Measurements from ENCODE around the gene RASSF3. TPM values are rescaled to one million over a fixed set of nuclear protein-coding genes. Genes with fewer than 3 reads are reported as not detected.

Gene RASSF3
- total and polyA plus RNA-seq, 12 donors, result 21.7 to 75.8 (median 39.5) TPM

DNA sequence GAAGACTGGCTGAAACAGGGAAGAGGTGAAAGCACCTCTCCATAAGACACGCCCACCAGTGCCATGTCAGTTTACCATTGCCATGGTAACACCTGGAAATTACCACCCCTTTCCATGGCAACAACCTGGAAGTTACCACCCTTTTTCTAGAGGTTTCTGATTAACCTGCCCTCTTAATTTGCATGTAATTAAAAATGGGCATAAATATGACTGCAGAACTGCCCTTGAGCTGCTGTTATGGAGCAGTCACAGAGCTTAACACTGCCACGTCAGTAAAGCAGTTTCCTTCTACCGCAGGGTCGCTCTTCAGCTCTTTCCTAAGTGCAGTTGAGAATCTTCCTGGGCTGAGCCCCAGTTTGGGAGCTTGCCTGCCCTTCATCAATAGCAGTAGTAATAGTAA, 55.2 kb downstream of the RASSF3 start:
- intact Hi-C loops (cut with DNase I), result no loop called here
- no peak for TF ChIP-seq POLR2A (IDR thresholded peaks at IDR 0.05)
- 27 to 47% (median 38%) methylated on average over 4 of the region's 4 CpGs for WGBS, 4 donors
- peak overlapping the region in 3 of 5 donors; percentile 51 to 69 (median 54) for H3K27ac ChIP-seq
- H3K9me3 ChIP-seq (replicated peaks in 1 of 3), result no peaks in the 10 kb centered on the region
- H3K4me1 ChIP-seq (replicated peaks in 1 of 2), result peaks cover 52 to 66% of the 10 kb centered on the region in 2 donors
- peak in 3 of 7 donors; percentile 36 to 46 (median 37) for DNase-seq
- H3K36me3 ChIP-seq (replicated peaks in 1 of 2), result no peaks in the 10 kb centered on the region
- peak overlapping the region in 1 of 4 donors; percentile 19 for H3K4me3 ChIP-seq
- H3K27me3 ChIP-seq, result no peaks in the 10 kb centered on the region

DNA sequence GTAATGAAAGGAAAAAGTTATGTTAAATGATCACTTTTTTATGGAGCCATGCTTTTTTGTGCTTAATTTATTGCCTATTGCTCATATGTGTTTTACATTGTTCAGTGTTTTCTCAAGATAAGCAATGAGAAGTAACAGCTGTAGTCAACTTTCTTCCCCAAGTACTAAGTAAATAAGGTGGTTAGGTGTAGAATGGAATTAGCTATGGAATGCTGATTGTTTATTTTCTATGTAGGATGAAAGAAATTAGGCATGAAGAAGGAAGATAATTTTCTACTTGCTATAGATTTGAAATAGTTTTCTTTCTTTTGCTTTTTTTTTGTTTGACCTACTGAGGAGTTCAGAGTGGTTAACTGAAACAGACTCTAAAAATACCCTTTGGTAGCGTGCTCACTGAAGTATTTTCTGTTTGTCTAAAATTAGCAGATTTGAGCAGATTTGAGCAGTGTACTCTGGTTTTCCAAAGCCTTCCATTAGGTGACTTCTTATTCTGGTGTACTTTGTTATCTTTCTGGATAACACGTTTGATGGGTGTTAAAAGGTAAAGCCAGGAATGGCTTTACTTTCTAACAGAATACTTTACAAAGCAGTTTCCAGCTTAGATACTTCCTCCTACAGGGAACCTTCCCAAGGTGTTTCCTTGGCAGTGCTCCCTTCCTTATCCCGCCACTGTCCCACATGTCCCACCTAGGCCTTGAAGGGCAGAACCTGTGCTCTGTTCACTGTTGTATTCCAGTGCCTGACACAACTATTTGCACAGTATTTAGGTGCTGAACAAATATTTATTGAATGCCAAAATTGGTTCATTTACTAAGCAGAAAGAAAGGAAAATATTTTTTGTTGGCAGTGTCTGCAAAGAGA, 56.0 kb downstream of the RASSF3 start:
- H3K27ac ChIP-seq, result peak overlapping the region in 3 of 5 donors; percentile 51 to 69 (median 54)
- intact Hi-C loops (cut with DNase I), result no loop called here

DNA sequence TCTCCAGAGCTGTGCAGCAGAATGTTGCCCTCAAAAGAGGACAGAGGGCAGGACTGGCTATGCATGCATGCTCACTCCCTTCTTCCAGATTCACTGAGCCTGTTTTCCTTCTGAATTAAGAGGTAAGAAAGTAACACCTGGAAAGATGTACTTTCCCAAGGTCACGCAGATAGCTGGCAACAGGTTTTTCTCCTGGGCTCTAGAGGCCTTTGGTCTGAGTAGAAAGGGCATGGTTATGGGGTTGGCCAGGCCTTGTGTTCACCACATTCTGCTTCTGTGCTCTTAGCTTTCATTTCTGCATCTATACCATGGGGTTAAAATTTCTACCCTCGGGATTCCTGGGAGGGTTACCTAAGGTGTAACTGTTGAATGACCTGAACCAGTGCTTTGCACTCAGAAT, 57.5 kb downstream of the RASSF3 start:
- intact Hi-C loops (cut with DNase I), result no loop called here
- no peaks in the 10 kb centered on the region for H3K27me3 ChIP-seq
- WGBS, 4 donors, result 74 to 86% (median 75%) methylated on average over 2 of the region's 2 CpGs
- no peak overlapping the region for H3K4me3 ChIP-seq
- no peaks in the 10 kb centered on the region for H3K36me3 ChIP-seq (replicated peaks in 1 of 2)
- DNase-seq, result no peak
- peak overlapping the region in 1 of 5 donors; percentile 43 for H3K27ac ChIP-seq
- H3K9me3 ChIP-seq (replicated peaks in 1 of 3), result no peaks in the 10 kb centered on the region
- TF ChIP-seq, protein P1, sequence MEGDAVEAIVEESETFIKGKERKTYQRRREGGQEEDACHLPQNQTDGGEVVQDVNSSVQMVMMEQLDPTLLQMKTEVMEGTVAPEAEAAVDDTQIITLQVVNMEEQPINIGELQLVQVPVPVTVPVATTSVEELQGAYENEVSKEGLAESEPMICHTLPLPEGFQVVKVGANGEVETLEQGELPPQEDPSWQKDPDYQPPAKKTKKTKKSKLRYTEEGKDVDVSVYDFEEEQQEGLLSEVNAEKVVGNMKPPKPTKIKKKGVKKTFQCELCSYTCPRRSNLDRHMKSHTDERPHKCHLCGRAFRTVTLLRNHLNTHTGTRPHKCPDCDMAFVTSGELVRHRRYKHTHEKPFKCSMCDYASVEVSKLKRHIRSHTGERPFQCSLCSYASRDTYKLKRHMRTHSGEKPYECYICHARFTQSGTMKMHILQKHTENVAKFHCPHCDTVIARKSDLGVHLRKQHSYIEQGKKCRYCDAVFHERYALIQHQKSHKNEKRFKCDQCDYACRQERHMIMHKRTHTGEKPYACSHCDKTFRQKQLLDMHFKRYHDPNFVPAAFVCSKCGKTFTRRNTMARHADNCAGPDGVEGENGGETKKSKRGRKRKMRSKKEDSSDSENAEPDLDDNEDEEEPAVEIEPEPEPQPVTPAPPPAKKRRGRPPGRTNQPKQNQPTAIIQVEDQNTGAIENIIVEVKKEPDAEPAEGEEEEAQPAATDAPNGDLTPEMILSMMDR (IDR thresholded peaks at IDR 0.05), result no peak
- TF ChIP-seq POLR2A (IDR thresholded peaks at IDR 0.05), result no peak
- H3K4me1 ChIP-seq (replicated peaks in 1 of 2), result peaks cover 66 to 86% of the 10 kb centered on the region in 2 donors

More for the DNA sequence above, 56.0 kb downstream of the RASSF3 start:
- Histone ChIP-seq H3K27me3 (no peaks in the 10 kb centered on the region), H3K4me3 (peak overlapping the region in 1 of 4 donors; percentile 4), H3K9me3 (replicated peaks in 1 of 3) (no peaks in the 10 kb centered on the region), H3K36me3 (replicated peaks in 1 of 2) (no peaks in the 10 kb centered on the region), H3K4me1 (replicated peaks in 1 of 2) (peaks cover 60 to 73% of the 10 kb centered on the region in 2 donors)
- 36 to 55% (median 41%) methylated on average over 3 of the region's 3 CpGs for WGBS, 4 donors
- no peak for DNase-seq
- TF ChIP-seq, protein P1 (IDR thresholded peaks at IDR 0.05), result no peak
- TF ChIP-seq POLR2A (IDR thresholded peaks at IDR 0.05), result no peak

DNA sequence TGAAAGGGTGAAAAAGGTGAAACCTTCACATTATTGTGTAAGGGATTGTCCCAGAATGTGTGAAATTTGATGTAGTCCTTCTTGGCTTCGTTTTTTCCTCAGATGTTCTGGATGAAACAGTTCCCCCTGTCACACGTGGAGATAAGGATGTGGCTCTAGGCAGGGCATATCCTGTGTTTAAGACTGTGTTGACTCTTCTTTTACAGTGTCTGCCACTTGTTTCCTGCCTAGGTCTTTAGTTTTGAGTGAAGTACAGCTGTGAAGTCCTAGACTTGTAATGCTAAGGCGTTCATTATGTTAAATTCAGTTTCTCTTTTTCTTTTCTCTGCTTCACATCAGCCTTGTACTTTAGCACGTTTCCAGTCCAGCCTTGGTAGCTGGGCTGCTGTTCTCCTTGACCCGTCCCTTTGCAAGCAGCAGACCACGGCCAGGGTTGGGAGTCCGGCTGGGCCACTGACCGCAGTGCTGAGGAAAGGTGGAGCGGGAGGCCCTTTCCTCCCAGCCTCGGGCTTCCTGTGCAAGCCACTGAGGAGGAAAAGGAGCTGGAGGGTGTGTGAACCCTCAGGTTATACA, 59.1 kb downstream of the RASSF3 start:
- H3K27ac ChIP-seq, result peak overlapping the region; percentile 11 to 88 (median 80)
- no peaks in the 10 kb centered on the region for H3K9me3 ChIP-seq (replicated peaks in 1 of 3)
- no peaks in the 10 kb centered on the region for H3K27me3 ChIP-seq
- H3K36me3 ChIP-seq (replicated peaks in 1 of 2), result no peaks in the 10 kb centered on the region
- peaks cover 79 to 96% of the 10 kb centered on the region in 2 donors for H3K4me1 ChIP-seq (replicated peaks in 1 of 2)
- intact Hi-C loops (cut with DNase I), result no loop called here
- TF ChIP-seq, protein P1 (IDR thresholded peaks at IDR 0.05), result no peak
- TF ChIP-seq POLR2A (IDR thresholded peaks at IDR 0.05), result no peak
- H3K4me3 ChIP-seq, result peak overlapping the region in 1 of 4 donors; percentile 20
- WGBS, 4 donors, result 7 to 8% (median 8%) methylated on average over 10 of the region's 10 CpGs
- DNase-seq, result peak; percentile 63 to 80 (median 72)

Measured in adrenal gland (tissue), 12 donors.